ENCODE results near the gene MFAP1. TPM values are rescaled to one million over a fixed set of nuclear protein-coding genes. Genes with fewer than 3 reads are reported as not detected.
"Not testable (repeated sequence)": the region's sequence is repeated elsewhere in the genome, so short reads cannot be mapped to it uniquely, and the experiment has no call there.

MFAP1 gene
- total RNA-seq = 10 to 100 TPM in 2 of 4 donors, 1 to 10 TPM in 2; 6.1 to 21.7 (median 10.4) TPM

DNA sequence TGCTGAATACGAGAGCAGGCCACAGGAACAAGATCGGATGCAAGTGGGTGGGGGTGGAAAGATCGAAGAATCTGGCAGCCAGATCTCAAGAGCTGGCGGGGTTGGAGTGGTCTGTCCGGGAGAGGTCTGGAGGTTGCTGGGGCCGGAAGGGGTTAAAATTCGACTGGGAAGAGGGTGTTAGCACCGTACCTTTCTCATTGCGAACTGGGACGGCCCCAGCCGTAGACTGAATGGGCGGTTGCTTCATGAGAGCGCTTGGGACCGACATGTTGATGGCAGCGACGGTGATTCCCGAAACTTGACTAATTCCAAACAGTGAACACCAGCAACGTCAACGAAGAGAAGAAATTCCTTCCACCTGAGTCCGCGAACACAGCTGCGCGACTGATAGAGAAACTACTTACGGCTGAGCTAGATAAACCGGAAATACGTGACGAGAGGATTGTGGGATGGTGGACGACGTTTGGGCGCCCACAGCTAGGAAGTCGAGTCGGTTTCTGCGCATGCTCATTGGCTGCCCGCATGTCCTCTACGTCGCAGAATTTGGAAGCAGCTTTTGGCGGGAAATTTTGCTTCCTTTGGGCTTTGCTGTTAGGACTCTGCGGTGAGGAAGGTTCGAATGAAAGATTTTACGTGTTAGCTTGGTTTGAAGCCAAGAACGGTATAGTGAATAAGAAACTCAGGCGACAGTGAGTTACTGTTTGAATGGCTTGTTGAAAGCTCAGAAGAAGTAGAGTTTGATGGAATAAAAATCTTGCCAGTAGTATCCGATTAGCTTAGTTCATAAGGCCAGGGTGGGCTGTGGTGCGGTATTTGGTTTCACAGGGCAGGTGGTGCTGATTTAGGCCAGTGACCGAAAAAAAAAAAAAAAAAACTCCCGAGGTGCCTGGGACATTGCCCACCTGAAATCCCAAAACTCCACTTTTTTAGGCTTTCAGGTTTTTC is at the start of gene MFAP1:
TSS of gene MFAP1 (minus strand) at position 389 of the 945 bp plus-strand sequence. CDS start at position 268, 121 bp downstream.
- TF ChIP-seq CTCF (IDR thresholded peaks at IDR 0.05) (no peak), POLR2A (IDR thresholded peaks at IDR 0.05) (peak; percentile 88 to 96)
- Histone ChIP-seq H3K4me3 (peak within 1 kb of the TSS; percentile 67 to 90 (median 74)), H3K27ac (peak within 1 kb of the TSS; percentile 85 to 94 (median 90)), H3K4me1 (peaks cover 0 to 62% (median 14%) of the 10 kb centered on the region in 4 donors), H3K36me3 (no peaks in the 10 kb centered on the region), H3K27me3 (no peaks in the 10 kb centered on the region), H3K9me3 (no peaks in the 10 kb centered on the region)
- DNase-seq = peak; percentile 90 to 98 (median 94)

GRCh38 chr15:43873651-43874050 is 49.2 kb upstream of the MFAP1 start:
- H3K27ac ChIP-seq = no peak overlapping the region
- no peak for TF ChIP-seq POLR2A (IDR thresholded peaks at IDR 0.05)
- H3K36me3 ChIP-seq = no peaks in the 10 kb centered on the region
- no peak overlapping the region for H3K4me3 ChIP-seq
- no peaks in the 10 kb centered on the region for H3K9me3 ChIP-seq
- no peaks in the 10 kb centered on the region for H3K27me3 ChIP-seq
- no peak for DNase-seq
- H3K4me1 ChIP-seq = no peaks in the 10 kb centered on the region

GRCh38 chr15:43872416-43873020 is 48.0 kb upstream of the MFAP1 start:
- DNase-seq = peak in 1 of 3 donors; percentile 55
- no peak overlapping the region for H3K27ac ChIP-seq
- H3K36me3 ChIP-seq = no peaks in the 10 kb centered on the region
- no peak for TF ChIP-seq POLR2A (IDR thresholded peaks at IDR 0.05)
- TF ChIP-seq CTCF (IDR thresholded peaks at IDR 0.05) = peak in 5 of 6 experiments; percentile 8 to 48 (median 42)
- no peaks in the 10 kb centered on the region for H3K27me3 ChIP-seq
- no peaks in the 10 kb centered on the region for H3K4me1 ChIP-seq
- H3K4me3 ChIP-seq = no peak overlapping the region
- no peaks in the 10 kb centered on the region for H3K9me3 ChIP-seq

GRCh38 chr15:43871835-43872234 is 47.3 kb upstream of the MFAP1 start:
- H3K27ac ChIP-seq = no peak overlapping the region
- H3K36me3 ChIP-seq = no peaks in the 10 kb centered on the region
- no peaks in the 10 kb centered on the region for H3K4me1 ChIP-seq
- TF ChIP-seq CTCF (IDR thresholded peaks at IDR 0.05) = no peak
- no peak for TF ChIP-seq POLR2A (IDR thresholded peaks at IDR 0.05)
- H3K4me3 ChIP-seq = no peak overlapping the region
- no peaks in the 10 kb centered on the region for H3K27me3 ChIP-seq
- no peaks in the 10 kb centered on the region for H3K9me3 ChIP-seq
- DNase-seq = no peak

- Histone ChIP-seq H3K36me3 (peaks cover 0 to 5% (median 0%) of the 10 kb centered on the region in 3 donors), H3K4me1 (no peaks in the 10 kb centered on the region), H3K4me3 (no peak overlapping the region), H3K9me3 (no peaks in the 10 kb centered on the region), H3K27me3 (no peaks in the 10 kb centered on the region), H3K27ac (no peak overlapping the region)
- no peak for TF ChIP-seq POLR2A (IDR thresholded peaks at IDR 0.05)
- TF ChIP-seq CTCF (IDR thresholded peaks at IDR 0.05) = no peak
- DNase-seq = no peak
These were observed 43.9 kb upstream of the MFAP1 start for GRCh38 chr15:43868406-43868805.

DNA sequence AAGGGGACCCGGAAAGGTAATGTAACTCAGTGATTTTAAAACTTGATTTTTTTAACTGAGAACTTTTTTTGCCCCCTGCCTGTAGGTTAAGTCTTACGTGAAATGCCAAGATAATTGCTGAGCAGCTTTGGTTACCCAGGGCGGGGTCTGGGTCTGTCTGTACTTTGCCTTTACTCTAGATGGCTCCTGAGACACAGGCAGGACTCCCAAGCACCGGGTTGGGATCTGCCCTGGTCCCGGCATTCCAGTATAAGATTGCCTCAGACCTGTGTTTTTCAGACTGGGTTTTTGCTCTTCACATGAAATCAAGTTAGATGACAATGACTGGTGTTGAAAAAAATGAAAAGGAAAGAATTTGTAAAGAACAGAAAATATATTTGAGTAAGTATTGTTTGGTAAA is 42.6 kb upstream of the MFAP1 start:
- peaks cover 0 to 5% (median 0%) of the 10 kb centered on the region in 3 donors for H3K36me3 ChIP-seq
- TF ChIP-seq POLR2A (IDR thresholded peaks at IDR 0.05) (no peak), CTCF (IDR thresholded peaks at IDR 0.05) (no peak)
- no peaks in the 10 kb centered on the region for H3K9me3 ChIP-seq
- DNase-seq = peak in 1 of 3 donors; percentile 49
- H3K4me3 ChIP-seq = no peak overlapping the region
- no peaks in the 10 kb centered on the region for H3K4me1 ChIP-seq
- H3K27ac ChIP-seq = no peak overlapping the region
- no peaks in the 10 kb centered on the region for H3K27me3 ChIP-seq

- not testable (repeated sequence) for H3K4me1 ChIP-seq, H3K9me3 ChIP-seq, H3K27me3 ChIP-seq, H3K36me3 ChIP-seq, DNase-seq, H3K4me3 ChIP-seq, H3K27ac ChIP-seq
These were observed 42.1 kb upstream of the MFAP1 start for GRCh38 chr15:43866636-43867035.
